ENCODE results near the gene POGLUT3.

Gene POGLUT3

DNA sequence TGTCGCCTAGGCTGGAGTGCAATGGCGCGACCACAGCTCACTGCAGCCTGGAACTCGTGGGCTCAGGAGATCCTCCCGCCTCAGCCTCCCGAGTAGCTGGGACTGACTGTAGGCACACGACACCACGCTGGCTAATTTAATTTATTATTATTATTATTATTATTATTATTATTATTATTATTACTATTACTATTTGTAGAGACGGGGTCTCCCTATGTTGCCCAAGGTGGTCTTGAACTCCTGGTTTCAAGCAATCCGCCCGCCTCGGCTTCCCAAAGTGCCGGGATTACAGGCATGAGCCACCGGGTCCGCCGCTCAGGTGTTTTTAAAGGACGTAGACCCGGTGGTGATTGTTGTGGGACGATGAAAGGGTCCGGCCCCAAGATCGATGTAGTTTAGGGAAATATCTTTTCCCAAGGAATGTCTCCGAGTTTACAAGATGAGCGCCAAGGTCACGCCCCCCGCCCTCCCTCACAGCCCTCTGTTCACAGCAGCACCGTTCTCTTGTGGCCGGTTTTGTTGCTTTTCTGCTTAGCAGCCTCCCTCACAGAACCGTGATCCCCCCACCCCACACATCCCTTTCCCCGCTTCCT lies 728 bp upstream of the POGLUT3 start:
- DNase-seq = no peak

DNA sequence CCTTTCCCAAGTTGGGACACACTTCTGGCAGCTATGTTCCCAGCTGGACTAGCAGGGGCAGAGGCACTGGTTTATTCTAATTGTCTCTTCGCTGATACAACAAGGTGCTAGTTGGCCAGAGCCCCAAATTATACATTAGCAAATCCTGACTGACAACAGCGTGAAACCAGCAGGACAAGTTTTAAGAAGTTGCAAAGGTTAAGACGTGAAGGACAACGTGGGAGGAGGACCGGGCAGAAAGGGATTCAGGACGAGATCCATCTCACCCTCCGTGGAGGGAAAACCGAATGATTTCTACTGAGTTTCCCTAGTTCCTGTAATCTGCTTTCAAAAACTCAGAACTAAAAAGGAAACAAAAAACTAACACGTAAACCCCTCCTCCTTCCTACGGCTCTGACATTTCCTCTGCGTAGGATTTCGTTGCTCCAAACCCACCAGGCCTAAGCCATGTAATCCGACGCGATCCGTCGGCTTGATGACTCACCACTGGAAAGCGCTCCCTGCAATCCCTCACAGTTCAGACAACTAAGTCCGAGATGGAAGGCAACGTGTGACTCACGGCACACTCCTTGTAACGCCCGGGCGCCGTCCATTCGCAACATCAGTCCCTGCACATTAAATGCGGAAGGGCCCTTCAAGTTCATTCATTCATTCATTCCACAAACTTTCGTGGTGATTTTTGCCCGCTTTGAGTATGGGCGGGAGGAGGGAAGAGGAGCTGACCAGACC lies 703 bp downstream of the POGLUT3 start:
- DNase-seq = peak; percentile 97 to 99

GRCh38 chr11:108496643-108497256 lies 1.4 kb downstream of the POGLUT3 start:
- no peak for DNase-seq

DNA sequence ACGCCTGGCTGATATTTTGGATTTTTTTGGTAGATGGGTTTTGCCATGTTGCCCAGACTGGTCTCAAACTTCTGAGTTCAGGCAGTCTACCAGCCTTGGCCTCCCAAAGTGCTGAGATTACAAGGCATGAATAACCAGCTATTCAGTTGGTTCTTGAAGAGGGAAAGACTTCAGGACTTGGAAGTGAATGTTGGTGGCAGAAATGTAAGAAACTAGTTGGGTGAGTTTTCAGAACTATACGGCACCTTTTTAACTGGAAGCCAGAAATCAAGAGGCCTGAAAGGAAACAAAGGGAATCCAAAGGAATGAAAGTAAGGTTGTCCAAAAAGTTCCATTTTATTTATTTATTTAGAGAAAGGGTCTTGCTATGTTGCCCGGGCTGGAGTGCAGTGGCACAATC lies 2.9 kb downstream of the POGLUT3 start:
- DNase-seq = no peak

DNA sequence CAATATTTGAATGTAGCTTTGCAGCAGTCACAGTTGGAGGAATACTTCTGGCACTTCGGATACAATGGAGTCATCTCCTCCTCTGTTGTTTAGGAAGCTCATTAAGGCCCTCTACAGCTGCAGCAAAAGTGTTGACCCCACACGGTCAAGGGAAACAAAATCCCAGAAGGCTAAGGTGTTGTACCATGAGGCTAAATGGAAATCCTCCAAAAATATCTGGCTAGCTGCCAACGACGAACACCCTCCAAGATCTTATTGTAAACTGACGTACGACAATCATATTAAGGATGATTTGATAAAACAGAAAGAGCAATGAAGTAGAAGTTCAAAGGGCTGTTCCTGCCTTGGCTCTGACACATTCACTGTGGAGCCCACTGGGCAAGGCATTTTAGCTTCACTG lies 4.0 kb downstream of the POGLUT3 start:
- DNase-seq = no peak

GRCh38 chr11:108491936-108492335 lies 6.2 kb downstream of the POGLUT3 start:
- DNase-seq = no peak

DNA sequence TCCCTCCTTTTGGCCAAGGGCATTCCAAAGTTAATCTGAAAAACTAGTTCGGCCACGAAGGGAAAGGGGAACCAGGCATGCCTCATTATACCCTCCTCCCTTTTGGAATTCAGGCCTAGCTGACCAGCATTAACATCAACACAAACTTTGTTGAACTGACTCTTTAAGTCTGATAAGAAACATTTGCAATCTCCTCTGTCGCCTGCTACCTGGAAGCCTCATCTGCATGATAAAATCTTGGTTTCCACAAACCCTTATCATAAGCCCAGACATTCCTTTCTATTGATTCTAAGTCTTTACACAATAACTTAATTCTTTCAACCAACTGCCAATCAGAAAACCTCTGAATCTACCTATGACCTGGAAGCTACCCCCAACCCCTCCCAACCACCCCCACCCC lies 11.4 kb downstream of the POGLUT3 start:
- DNase-seq = no peak

GRCh38 chr11:108486331-108486730 lies 11.9 kb downstream of the POGLUT3 start:
- DNase-seq = no peak

DNA sequence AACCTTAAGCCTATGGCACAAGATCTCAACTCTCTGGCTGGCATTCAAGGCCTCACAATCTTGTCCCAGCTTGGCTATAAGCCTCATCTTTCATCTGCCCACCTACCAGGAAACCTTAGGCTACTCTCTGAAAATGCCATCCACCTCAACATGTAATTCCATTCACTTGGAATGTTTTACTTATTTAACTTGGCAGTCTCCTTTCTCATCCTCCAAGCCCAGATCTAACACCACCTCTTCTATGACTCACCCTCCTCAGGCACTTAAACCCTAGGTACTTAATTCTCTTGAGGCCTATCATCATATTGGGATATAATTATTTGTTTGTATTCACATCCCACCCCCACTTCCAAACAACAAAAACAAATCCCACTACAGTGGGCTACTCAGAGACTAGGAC lies 15.0 kb downstream of the POGLUT3 start:
- no peak for DNase-seq

- no peak for DNase-seq
These were observed 23.3 kb downstream of the POGLUT3 start for GRCh38 chr11:108474664-108475463.

DNA sequence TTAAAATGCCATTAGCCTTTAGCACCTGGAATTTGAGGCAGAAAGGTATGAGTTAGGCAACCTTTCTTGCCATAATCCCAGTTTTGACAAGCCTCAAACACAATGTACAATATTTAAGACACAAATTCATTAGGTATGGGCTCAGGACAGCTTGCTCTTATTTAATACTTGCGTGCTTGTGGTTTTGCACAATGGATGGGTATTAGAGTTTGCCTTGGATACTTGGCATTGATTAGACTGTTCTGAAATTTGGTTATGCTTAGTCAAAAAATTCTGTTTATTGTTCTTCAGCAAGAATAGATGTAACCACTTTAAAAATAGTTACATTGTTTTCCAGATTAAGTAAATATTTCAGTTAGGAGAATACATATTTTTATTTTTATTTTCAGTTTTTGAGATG lies 25.5 kb downstream of the POGLUT3 start:
- DNase-seq = no peak

DNA sequence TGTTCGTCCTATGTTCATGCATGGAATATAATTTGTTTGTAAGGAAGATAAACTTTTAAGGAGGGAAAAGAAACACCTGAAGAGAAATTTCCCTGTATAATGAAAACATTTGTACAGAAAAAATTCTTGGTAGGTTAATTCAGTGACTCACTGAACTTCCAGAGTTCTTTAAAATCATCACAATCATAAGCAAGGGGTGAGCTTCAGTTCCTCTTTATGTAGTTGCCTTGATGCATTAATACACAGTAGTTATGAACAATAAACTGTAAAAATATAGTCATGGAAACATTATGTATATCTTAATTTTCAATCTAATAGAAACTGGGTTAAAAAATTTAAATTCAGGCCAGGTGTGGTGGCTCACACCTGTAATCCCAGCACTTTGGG lies 29.7 kb downstream of the POGLUT3 start:
- no peak for DNase-seq

DNA sequence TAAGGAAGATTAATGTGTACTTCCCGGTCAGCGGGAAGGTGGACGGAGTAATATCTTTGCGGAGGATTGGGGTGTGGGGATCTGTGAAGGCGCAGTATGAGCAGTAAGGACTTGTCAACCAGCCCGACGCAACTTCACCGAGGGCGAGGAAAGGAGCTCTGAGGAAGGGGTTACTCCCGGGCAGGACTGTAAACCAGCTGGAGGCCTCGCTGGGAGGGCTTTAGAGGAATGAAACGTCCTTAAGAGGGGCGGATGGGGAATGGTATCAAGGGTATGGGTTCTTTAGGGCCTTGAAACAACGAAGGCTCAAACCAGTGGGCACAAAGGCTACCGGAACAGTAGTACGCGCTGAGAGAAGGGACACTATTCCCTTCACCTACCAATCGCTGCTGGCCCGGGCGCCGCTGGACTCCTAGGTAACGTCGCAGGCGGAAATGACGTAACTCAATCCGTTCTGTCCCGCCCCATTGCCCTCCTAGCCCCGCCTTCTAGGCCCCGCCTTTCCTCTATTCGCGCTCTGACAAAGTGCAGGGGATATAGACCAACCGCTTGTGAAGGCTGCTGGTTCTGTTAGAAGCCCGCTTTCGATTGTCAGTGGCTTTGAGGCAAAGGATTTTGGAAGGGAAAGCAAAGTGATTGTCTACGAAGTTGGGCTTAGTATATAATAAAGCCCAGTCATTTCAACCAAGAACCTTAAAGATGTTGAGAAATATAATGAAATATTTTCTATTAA lies 30.9 kb downstream of the POGLUT3 start, which contains the start of gene C11orf65:
TSS of gene C11orf65 (minus strand) at position 439 of the 733 bp plus-strand sequence. CDS start 5,970 bp downstream, outside the sequence.
- peak; percentile 98 to 99 for DNase-seq

DNA sequence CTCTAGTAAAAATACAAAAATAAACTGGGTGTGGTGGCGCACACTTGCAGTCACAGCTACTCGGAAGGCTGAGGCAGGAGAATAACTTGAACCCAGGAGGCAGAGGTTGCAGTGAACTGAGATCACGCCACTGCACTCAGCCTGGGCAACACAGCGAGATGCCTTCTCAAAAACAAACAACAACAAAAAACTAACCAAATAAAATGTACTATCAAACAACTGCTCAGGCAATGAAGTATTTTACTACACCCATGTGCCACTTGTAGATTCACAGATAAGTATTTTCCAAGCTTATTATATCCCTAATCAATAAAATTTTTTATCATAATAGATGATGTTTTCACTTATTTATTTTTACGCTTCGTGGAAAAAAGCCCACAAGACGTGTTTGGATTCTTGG lies 31.8 kb downstream of the POGLUT3 start:
- DNase-seq = no peak

- no peak for DNase-seq
These were observed 44.9 kb downstream of the POGLUT3 start for GRCh38 chr11:108453207-108453835.

All from SW 1271 (cell line).